Activated B cell treated with CpG ODN at 0.5 μM for 24 hours (primary cell): ENCODE results near the gene ACTL6B. TPM values are rescaled to one million over a fixed set of nuclear protein-coding genes. Genes with fewer than 3 reads are reported as not detected.

Experiments used
- ATAC-seq: fragments of 200-7000 bp; cut with Tn5 transposase; one replicate; pipeline ENCODE4 v1.10.0; 2021; ENCODE audit warnings: low read depth, mild to moderate bottlenecking, moderate library complexity
- CTCF ChIA-PET: fragments of 350-600 bp; sonication (Branson Sonifier 250); formaldehyde crosslinking; loops from one replicate; lab custom pipeline; 2021; ENCODE audit warnings: antibody characterized with exemption; lab: Charles Lee
- POLR2A ChIA-PET: fragments of 350-600 bp; sonication (Branson Sonifier 250); formaldehyde crosslinking; loops from one replicate; lab custom pipeline; 2021; ENCODE audit warnings: antibody characterized with exemption; lab: Charles Lee
- DNase-seq: peaks from one replicate; pipeline ENCODE4 v3.0.0; 2022
- H3K27ac Mint-ChIP-seq: one replicate; pipeline ENCODE4 v1.8.0; 2020; ENCODE audit warnings: mixed read lengths
- H3K27me3 Mint-ChIP-seq: one replicate; pipeline ENCODE4 v1.8.0; 2021; ENCODE audit warnings: mixed read lengths
- H3K36me3 Mint-ChIP-seq: one replicate; pipeline ENCODE4 v1.8.0; 2021; ENCODE audit warnings: low read depth, mixed read lengths
- H3K4me1 Mint-ChIP-seq: one replicate; pipeline ENCODE4 v1.8.0; 2021; ENCODE audit warnings: mixed read lengths
- H3K4me3 Mint-ChIP-seq: one replicate; pipeline ENCODE4 v1.8.0; 2020; ENCODE audit warnings: mild to moderate bottlenecking, mixed read lengths
- H3K9me3 Mint-ChIP-seq: one replicate; pipeline ENCODE4 v1.8.0; 2020; ENCODE audit warnings: mixed read lengths
- CTCF ChIP-seq: fragments of 200-600 bp; IDR thresholded peaks from one replicate; pipeline ENCODE4 v1.8.0; 2022; ENCODE audit warnings: antibody characterized with exemption, mild to moderate bottlenecking
- intact Hi-C: fragments of 100-400 bp; cut with micrococcal nuclease; formaldehyde crosslinking; loops from one replicate; pipeline ENCODE4 v1.15.1; 2024
- total RNA-seq: library from RNA; stranded (reverse); gene quantifications from 2 replicates; pipeline ENCODE4 v1.2.3, GENCODE V29; 2022

Gene ACTL6B
- total RNA-seq, 1 donor from 2014 or later = not detected

DNA sequence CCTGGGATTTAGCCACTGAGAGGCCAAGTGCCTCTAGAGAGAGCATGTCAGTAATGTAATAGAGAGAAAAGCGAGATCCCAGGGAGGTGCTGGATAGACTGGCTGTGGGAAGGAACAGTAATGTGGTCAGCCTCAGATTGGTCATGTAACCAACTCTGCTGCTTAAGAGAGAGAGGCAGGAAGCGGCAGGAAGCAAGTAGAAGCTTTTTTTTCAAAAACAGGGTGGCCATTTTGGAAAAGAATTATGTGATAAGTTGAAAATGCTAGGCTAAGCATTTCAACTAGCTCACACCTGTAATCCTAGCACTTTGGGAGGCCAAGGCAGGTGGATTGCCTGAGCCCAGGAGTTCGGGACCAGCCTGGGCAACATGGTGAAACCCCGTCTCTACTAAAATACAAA is 57.8 kb downstream of the ACTL6B start:
- no peak for ATAC-seq
- Mint-ChIP-seq H3K27me3 (no peaks in the 10 kb centered on the region), H3K27ac (no peak overlapping the region), H3K4me3 (no peak overlapping the region), H3K9me3 (no peaks in the 10 kb centered on the region), H3K36me3 (no peaks in the 10 kb centered on the region), H3K4me1 (no peaks in the 10 kb centered on the region)
- no peak for DNase-seq
- intact Hi-C loops = no loop called here
- no peak for TF ChIP-seq CTCF
- POLR2A ChIA-PET = interaction anchor here (0.5 to 1.7 kb wide), 4 partner anchors 10 to 13 kb away, joined by 5 to 9 read pairs (median 6); partner anchors contain the start of genes FBXO24 and LRCH4
- CTCF ChIA-PET = interaction anchor here (1.5 kb wide), 1 partner anchor 10 kb away, joined by 5 read pairs; no protein-coding TSS in a partner anchor

DNA sequence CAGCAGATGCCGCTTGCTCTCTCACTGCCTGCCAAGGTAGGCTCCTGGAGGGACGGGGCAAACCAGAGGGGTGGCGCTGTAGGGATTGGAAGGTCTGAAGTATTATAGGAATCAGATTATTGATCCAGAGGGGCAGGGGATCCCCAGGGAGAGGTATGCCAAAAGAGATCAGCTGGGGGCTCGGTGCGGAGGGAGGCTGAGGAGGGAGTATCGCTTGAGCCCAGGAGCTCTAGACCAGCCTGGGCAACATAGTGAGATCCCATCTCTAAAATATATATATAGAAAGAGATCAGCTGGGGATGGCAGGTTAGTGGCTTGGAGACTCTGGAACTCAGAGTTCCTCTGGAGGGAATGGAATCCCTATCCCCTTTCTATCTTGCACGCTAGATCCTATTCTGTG is 61.1 kb downstream of the ACTL6B start:
- no peaks in the 10 kb centered on the region for H3K36me3 Mint-ChIP-seq
- H3K4me3 Mint-ChIP-seq = no peak overlapping the region
- H3K27me3 Mint-ChIP-seq = peaks cover 10% of the 10 kb centered on the region
- no peaks in the 10 kb centered on the region for H3K4me1 Mint-ChIP-seq
- H3K9me3 Mint-ChIP-seq = no peaks in the 10 kb centered on the region
- ChIA-PET POLR2A (interaction anchor here (0.7 to 1.2 kb wide), 2 partner anchors 11 to 40 kb away, joined by 3 read pairs; no protein-coding TSS in a partner anchor), CTCF (no interaction called here)
- ATAC-seq (no peak), DNase-seq (no peak)
- H3K27ac Mint-ChIP-seq = no peak overlapping the region
- intact Hi-C loops = no loop called here
- TF ChIP-seq CTCF = no peak

Other genes with a start within 250 kb of the ACTL6B start
- 10.8 and 15.2 TPM in 2 replicates for gene ZCWPW1, start 227.7 kb downstream of the ACTL6B start, total RNA-seq
- gene MEPCE, start 226.6 kb downstream of the ACTL6B start, total RNA-seq = 61.0 and 65.5 TPM in 2 replicates
- 41.2 and 45.0 TPM in 2 replicates for gene PPP1R35, start 220.0 kb downstream of the ACTL6B start, total RNA-seq
- gene SPACDR, start 192.2 kb downstream of the ACTL6B start, total RNA-seq = 2.3 and 2.7 TPM in 2 replicates
- gene TSC22D4, start 177.2 kb downstream of the ACTL6B start, total RNA-seq = 60.2 and 68.7 TPM in 2 replicates
- gene NYAP1, start 172.5 kb downstream of the ACTL6B start, total RNA-seq = not detected in 2 replicates
- 9.5 and 10.8 TPM in 2 replicates for gene AGFG2, start 117.2 kb downstream of the ACTL6B start, total RNA-seq
- gene SAP25, start 82.5 kb downstream of the ACTL6B start, total RNA-seq = 13.8 and 24.1 TPM in 2 replicates
- 137 and 174 TPM in 2 replicates for gene LRCH4, start 70.3 kb downstream of the ACTL6B start, total RNA-seq
- 0.29 and 1.9 TPM in 2 replicates for gene FBXO24, start 70.1 kb downstream of the ACTL6B start, total RNA-seq
- gene PCOLCE, start 54.1 kb downstream of the ACTL6B start, total RNA-seq = 5.4 and 5.8 TPM in 2 replicates
- gene MOSPD3, start 43.9 kb downstream of the ACTL6B start, total RNA-seq = 10.5 and 11.9 TPM in 2 replicates
- 7.5 and 8.5 TPM in 2 replicates for gene TFR2, start 14.9 kb downstream of the ACTL6B start, total RNA-seq
- 129 and 132 TPM in 2 replicates for gene GNB2, start 17.3 kb upstream of the ACTL6B start, total RNA-seq
- 66.5 and 76.6 TPM in 2 replicates for gene GIGYF1, start 37.8 kb upstream of the ACTL6B start, total RNA-seq
- gene POP7, start 49.7 kb upstream of the ACTL6B start, total RNA-seq = 21.5 and 21.7 TPM in 2 replicates
- not detected in 2 replicates for gene EPO, start 64.0 kb upstream of the ACTL6B start, total RNA-seq
- gene ZAN, start 77.1 kb upstream of the ACTL6B start, total RNA-seq = not detected in 2 replicates
- 2.5 and 4.1 TPM in 2 replicates for gene EPHB4, start 171.1 kb upstream of the ACTL6B start, total RNA-seq
- 48.0 and 48.9 TPM in 2 replicates for gene SLC12A9, start 196.3 kb upstream of the ACTL6B start, total RNA-seq
- 12.6 and 16.9 TPM in 2 replicates for gene TRIP6, start 210.9 kb upstream of the ACTL6B start, total RNA-seq
- gene SRRT, start 218.7 kb upstream of the ACTL6B start, total RNA-seq = 229 and 244 TPM in 2 replicates
- 3.4 and 4.5 TPM in 2 replicates for gene UFSP1, start 233.3 kb upstream of the ACTL6B start, total RNA-seq
- 0.16 and 0.34 TPM in 2 replicates for gene ACHE, start 239.4 kb upstream of the ACTL6B start, total RNA-seq